Fibroblast of mammary gland (primary cell): ENCODE results near the gene MRPS11.
"Not testable (repeated sequence)": the region's sequence is repeated elsewhere in the genome, so short reads cannot be mapped to it uniquely, and the experiment has no call there.

Experiments used
- DNase-seq: peaks from one replicate; pipeline ENCODE4 v3.0.0-alpha.2; 2010; ENCODE audit warnings: low read depth
- H3K4me3 ChIP-seq: 2 replicates; pipeline ENCODE4 v1.5.1; 2011; ENCODE audit warnings: low read depth, mild to moderate bottlenecking, low read length, moderate library complexity; ENCODE audit not compliant: control insufficient read depth
- TF ChIP-seq, protein P1 (sequence below): conservative IDR thresholded peaks from 2 replicates; pipeline ENCODE4 v1.5.1; 2011; ENCODE audit warnings: low read depth, low read length, inconsistent platforms; ENCODE audit not compliant: control insufficient read depth, insufficient read depth

MRPS11 gene

DNA sequence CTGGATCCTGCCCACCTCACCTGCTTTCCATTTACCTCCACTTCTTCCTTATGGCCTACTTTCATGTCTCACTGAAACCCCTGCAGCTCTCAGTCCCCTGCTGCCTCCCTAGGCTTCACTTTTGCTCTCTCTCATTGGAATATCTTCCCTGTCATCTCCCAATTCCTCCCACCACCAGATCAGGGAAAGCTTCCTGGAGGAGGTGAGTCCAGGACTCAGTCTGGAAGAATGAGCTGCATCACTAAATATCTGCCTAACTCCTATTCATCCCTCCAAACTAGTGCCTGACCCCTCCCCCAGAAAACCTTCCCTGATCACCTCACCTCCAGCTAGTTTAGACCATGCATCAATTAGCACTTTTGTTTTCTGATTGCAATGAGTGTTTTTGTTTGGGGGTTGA lies 37.5 kb upstream of the MRPS11 start:
- no peak overlapping the region for H3K4me3 ChIP-seq
- TF ChIP-seq, protein P1, sequence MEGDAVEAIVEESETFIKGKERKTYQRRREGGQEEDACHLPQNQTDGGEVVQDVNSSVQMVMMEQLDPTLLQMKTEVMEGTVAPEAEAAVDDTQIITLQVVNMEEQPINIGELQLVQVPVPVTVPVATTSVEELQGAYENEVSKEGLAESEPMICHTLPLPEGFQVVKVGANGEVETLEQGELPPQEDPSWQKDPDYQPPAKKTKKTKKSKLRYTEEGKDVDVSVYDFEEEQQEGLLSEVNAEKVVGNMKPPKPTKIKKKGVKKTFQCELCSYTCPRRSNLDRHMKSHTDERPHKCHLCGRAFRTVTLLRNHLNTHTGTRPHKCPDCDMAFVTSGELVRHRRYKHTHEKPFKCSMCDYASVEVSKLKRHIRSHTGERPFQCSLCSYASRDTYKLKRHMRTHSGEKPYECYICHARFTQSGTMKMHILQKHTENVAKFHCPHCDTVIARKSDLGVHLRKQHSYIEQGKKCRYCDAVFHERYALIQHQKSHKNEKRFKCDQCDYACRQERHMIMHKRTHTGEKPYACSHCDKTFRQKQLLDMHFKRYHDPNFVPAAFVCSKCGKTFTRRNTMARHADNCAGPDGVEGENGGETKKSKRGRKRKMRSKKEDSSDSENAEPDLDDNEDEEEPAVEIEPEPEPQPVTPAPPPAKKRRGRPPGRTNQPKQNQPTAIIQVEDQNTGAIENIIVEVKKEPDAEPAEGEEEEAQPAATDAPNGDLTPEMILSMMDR = no peak

DNA sequence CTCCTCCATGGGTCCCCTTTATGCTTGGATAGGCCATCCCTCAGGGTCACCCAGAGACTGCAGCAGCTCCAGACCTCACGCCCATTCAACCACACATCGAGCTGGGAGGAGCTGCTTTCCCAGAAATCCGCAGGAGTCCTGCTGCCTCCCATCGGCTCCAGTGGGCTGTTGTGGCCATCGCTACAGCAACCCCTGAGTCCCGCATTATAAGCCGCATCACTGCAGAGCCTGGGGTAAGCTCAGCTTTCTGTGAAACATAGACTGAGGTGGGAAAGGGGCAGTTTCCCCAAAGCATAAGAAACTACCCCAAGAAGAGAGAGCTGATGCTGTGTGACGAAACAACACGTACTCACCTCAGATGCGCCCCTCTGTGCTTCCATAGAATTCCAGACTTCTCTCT lies 36.1 kb upstream of the MRPS11 start:
- DNase-seq = no peak
- H3K4me3 ChIP-seq = no peak overlapping the region
- TF ChIP-seq, protein P1 = no peak

More for the DNA sequence above, 37.5 kb upstream of the MRPS11 start:
- no peak for DNase-seq

DNA sequence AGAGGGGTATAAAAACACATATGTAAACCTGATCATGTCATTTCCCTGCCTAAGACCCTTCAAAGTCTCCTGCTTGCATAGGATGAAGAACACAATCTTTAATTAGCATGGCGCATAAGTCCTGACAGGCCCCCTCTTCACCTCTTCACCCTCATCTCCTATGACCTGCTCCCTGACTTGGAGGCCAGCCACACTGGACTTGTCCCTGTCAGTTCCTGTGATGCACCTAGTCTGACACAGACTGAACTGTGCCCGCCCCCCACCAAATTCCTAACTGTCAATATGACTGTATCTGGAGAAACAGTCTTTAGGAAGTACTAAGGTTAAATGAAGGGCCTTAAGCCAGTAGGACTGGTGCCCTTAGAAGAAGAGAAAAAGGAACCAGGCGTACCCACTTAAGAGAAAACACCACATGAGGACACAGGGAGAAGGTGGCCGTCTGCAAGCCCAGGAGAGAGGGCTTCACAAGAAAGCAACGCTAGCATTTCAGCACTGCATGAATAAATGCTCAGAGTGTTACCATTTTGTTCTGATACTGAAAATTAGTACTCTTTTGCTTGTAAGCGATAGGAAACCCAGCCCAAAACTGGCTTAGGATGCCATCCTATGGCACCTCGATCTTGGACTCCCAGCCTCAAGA lies 34.3 kb upstream of the MRPS11 start:
- DNase-seq = no peak
- TF ChIP-seq, protein P1 = no peak
- no peak overlapping the region for H3K4me3 ChIP-seq

DNA sequence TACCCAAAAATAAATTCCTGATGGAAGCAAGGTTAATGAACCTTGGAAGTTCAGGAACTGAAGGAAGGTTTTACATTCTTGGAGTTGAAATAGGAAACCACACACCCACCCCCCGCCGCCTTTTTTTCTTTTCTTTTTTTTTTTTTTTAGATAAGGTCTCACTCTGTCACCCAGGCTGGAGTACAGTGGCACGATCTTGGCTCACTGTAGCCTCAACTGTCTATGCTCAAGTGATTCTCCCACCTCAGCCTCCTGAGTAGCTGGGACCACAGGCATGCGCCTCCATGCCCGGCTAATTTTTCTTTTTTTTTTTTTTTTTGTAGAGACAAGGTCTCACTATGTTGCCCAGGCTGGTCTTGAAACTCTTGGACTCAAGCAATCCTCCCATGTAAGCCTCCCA lies 33.4 kb upstream of the MRPS11 start:
- not testable (repeated sequence) for H3K4me3 ChIP-seq, DNase-seq

DNA sequence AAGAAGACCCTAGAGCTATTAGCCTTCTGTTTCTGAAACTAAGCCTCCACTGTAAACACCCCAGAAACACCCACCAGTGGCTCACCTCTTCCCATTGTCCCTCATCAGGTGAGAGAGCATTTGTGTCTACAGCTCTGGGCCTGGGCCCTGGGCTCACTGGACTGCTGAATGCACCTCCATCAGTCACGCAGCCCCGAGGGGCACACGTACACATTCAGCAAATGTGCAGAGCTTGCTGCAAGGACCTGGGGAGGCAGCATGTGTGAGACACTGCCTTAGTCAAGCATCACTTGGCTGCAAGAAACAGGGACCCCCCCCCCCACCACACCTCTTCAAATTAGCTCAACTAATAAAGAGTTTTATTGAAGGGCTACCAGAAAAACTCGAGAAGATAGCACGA lies 29.3 kb upstream of the MRPS11 start:
- TF ChIP-seq, protein P1 = no peak
- H3K4me3 ChIP-seq = no peak overlapping the region
- no peak for DNase-seq

DNA sequence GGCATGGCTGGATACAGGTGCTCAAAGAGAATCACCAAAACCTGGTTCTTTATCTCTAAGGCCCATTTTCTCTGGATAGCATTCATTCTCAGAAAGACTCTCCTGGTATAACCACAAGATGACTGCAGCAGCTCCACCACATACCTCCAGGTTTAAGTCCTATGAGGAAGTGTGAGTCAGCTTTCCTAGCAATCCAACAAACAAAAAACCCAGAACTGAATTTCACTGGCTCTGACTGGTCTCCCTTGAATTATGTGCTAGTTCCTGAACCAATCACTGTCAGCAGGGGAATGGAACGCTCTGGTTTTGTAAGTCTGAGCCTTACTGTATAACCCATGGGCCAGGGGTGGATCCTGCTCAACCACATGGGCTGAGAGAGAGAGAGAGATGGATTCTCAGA lies 27.5 kb upstream of the MRPS11 start:
- no peak overlapping the region for H3K4me3 ChIP-seq
- peak; percentile 61 for DNase-seq
- TF ChIP-seq, protein P1 = no peak

DNA sequence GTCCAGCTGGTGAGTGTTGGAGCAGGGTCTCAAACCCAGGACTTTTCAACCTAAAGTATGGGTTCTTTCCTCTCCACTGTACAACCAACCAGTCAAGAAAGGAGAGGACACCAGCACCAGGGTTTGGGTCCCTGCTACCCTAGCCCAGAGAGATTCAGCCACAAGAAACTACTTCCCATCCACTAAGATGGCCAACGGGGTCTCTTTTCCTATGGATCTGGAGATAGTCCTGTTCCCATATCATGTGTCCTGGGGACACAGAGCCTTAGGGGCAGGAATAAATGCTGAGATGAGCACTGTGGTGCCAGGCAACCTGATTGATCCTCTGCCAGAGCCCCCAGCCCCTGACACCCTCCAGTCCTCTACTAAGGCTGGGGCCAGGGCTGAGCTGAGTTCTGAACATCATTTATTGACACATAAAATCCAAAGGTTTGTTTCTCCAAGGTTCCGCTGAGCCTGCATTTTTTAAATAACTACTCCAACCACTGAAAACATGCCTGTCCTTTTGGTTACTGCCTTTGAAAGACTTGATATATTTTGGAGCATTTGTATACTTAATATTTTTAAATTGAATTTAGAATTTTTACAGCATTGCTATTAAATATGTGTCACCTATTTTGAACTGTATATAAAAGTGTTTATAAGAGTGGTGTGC lies 26.3 kb upstream of the MRPS11 start:
- TF ChIP-seq, protein P1 = no peak
- H3K4me3 ChIP-seq = no peak overlapping the region
- DNase-seq = no peak
